NB4 (cell line): ENCODE results near the gene FREM1.

ENCODE experiments used
- DNase-seq: peaks from one replicate; pipeline ENCODE4 v3.0.0; 2010; ENCODE audit warnings: low read depth
- H3K4me3 ChIP-seq: one replicate; pipeline ENCODE4 v1.5.1; 2011; ENCODE audit warnings: mild to moderate bottlenecking, low read depth, low read length, moderate library complexity
- MYC ChIP-seq: IDR thresholded peaks from 2 replicates; pipeline ENCODE4 v1.6.1; 2011; ENCODE audit warnings: low read depth, low read length
- POLR2A ChIP-seq: IDR thresholded peaks from 2 replicates; pipeline ENCODE4 v1.6.1; 2011; ENCODE audit warnings: mild to moderate bottlenecking; ENCODE audit not compliant: insufficient read length; ENCODE audit errors: extremely low read depth
- TF ChIP-seq, protein P1 (sequence below): IDR thresholded peaks from 2 replicates; pipeline ENCODE4 v1.6.1; 2011; ENCODE audit warnings: low read depth, low read length
- TF ChIP-seq, protein P2 (sequence below): IDR thresholded peaks from one replicate; pipeline ENCODE4 v1.5.1; 2012; ENCODE audit warnings: low read depth, low read length

The FREM1 gene

DNA sequence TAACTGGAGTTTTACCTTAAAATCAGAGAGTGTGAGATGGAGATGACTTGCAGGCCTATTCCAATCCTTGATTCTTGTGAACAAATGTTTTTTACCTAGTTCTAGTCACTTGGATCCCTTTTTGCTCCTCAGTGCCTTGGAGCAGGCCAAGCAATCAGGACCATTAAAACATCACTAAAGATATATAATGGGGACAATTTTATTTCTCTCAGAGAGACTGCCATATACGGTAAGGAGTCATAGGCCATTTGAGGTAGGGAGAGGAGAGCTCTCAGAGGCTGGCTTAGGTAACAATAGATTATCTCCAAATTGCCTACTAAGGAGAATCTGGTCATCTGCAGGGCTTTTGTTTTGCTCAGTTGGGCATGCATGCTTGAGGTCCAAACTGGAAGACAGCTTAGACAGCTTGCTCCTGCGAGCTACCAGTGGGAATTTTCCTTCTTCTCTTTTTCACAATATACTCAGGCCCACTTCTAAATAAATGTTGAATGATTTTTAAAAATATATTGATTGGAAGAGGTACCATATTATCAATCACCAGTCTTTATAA, 44.0 kb downstream of the FREM1 start:
- DNase-seq: no peak
- no peak overlapping the region for H3K4me3 ChIP-seq
- TF ChIP-seq POLR2A (no peak), MYC (no peak)
- TF ChIP-seq, protein P1, sequence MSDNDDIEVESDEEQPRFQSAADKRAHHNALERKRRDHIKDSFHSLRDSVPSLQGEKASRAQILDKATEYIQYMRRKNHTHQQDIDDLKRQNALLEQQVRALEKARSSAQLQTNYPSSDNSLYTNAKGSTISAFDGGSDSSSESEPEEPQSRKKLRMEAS: no peak
- TF ChIP-seq, protein P2, sequence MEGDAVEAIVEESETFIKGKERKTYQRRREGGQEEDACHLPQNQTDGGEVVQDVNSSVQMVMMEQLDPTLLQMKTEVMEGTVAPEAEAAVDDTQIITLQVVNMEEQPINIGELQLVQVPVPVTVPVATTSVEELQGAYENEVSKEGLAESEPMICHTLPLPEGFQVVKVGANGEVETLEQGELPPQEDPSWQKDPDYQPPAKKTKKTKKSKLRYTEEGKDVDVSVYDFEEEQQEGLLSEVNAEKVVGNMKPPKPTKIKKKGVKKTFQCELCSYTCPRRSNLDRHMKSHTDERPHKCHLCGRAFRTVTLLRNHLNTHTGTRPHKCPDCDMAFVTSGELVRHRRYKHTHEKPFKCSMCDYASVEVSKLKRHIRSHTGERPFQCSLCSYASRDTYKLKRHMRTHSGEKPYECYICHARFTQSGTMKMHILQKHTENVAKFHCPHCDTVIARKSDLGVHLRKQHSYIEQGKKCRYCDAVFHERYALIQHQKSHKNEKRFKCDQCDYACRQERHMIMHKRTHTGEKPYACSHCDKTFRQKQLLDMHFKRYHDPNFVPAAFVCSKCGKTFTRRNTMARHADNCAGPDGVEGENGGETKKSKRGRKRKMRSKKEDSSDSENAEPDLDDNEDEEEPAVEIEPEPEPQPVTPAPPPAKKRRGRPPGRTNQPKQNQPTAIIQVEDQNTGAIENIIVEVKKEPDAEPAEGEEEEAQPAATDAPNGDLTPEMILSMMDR: no peak

DNA sequence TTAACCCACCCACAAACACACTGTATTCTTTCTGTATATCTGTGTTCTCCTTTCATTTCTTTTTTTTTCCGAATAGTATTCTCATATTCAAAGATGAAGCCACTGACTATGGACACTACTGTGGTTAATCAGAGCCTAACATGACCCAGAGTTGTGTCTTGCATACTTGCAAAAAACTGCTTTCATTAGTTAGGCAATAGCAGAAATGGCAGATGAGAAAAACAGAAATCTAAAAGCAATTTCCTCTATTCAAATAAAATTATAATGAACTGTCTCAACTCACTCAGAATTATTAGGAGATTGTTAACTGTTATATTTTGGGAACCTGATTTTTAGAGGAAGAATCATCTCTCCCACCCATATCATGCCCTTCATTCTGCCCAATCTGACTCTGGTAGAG, 45.9 kb downstream of the FREM1 start:
- DNase-seq: no peak
- TF ChIP-seq, protein P1: no peak
- TF ChIP-seq, protein P2: no peak
- no peak for TF ChIP-seq MYC
- TF ChIP-seq POLR2A: no peak
- no peak overlapping the region for H3K4me3 ChIP-seq

DNA sequence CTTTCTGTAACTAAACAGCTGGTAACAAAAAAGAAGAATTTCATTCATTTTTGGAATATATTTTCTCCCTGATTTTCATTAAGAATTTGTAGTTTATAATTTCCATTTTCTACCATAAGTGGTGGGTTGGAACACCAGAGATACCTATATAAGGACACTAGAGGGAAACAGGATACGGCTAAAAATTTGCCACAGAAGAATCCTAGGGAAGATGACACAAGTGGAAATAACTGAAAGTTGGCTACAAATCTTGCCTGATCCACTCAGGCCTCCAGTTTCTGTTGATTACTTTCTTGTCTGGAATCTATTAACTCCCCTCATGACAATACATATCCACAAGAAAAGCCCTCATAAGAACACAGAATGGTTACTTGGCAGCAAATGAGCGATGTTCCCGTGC, 46.8 kb downstream of the FREM1 start:
- no peak for DNase-seq
- no peak overlapping the region for H3K4me3 ChIP-seq
- TF ChIP-seq, protein P2: no peak
- TF ChIP-seq, protein P1: no peak
- no peak for TF ChIP-seq MYC
- TF ChIP-seq POLR2A: no peak

DNA sequence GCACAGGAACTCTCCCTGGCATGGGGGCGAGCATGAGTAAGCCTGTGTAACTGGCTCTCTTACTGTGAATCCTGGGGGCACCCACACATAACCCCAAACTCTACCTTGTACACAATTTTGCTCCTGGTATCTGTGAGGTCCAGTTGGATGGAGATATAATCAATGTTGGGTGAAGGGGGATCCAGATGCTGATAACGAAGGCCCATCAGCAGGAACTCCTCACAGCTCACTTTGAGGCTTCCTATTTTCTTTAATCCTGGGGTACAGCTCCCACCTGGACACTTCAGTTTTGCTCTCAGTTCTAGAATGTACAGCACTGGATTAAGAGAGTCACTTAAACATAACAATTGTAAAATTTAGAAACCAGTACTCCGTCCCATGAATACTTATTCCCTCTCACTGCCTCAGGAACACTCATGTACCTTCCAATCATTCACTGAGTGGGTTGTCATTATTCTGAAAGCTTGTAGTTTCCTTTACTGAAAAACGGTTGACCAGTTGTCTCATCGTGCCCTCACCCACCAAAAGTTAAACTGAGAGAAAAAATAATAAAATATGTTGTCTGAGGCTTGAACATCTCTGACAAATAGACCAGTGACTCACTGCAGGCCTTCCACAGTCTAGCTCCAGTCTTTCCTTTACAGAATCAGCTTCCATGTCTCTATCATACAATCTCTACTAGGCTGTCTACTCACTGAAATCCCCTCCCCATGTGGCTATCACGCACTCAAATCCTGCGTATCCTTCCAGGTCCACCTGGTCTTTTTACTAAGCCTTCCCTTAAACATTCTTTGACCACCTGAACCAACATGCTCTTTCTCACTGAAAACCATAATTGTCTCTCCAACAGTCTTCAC, 52.6 kb downstream of the FREM1 start:
- no peak overlapping the region for H3K4me3 ChIP-seq
- no peak for DNase-seq
- TF ChIP-seq, protein P2: no peak
- TF ChIP-seq POLR2A: no peak
- TF ChIP-seq, protein P1: no peak
- TF ChIP-seq MYC: no peak

DNA sequence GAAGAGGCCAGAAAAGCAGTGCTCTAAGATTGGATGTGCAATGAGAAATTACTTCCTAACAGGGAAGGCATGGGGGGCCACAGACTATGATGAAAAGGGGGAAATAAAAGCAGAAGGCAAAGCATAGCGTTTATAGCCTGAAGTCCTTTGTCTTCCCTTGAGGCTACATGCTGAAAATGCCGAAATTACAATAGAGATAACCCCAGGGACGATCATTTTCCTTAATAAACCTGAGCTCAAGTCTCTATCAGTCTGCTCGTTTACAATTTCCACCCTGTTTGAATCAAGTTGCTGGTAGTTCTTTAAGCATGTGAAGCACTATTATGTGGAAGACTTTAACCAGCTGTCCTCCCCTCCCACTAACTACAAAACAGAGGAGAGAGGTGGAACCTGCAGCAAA, 60.4 kb downstream of the FREM1 start:
- no peak overlapping the region for H3K4me3 ChIP-seq
- DNase-seq: no peak
- TF ChIP-seq MYC: no peak

DNA sequence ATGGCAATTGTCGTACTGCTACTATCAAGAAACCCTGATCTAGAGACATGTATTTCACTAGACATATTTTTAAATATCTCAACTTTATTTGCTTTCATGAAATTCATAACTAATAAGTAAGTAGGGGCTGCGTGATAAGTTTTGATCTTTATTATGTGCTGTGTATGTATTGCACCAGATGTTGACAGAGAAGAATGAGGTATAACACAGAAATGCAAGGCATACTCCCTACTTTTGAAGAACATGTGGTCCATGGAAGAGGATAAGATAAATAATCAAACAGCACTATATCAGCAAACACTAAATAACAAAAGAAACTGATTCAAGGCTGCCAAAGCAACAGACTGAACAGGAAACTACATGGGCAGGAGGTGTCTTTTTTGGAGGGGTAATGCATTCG, 60.9 kb downstream of the FREM1 start:
- TF ChIP-seq, protein P1: no peak
- TF ChIP-seq MYC (no peak), POLR2A (no peak)
- TF ChIP-seq, protein P2: no peak
- DNase-seq: no peak
- H3K4me3 ChIP-seq: no peak overlapping the region
